GM18907 (cell line): ENCODE data around the gene SOX18.

Experiments
- ATAC-seq: cut with Tn5 transposase; IDR thresholded peaks from one replicate; pipeline ENCODE4 v1.9.1; 2021; ENCODE audit warnings: mild to moderate bottlenecking, moderate library complexity; ENCODE audit not compliant: unreplicated experiment

SOX18 gene

GRCh38 chr20:64080813-64081623, 31.6 kb upstream of the SOX18 start:
- no peak for ATAC-seq

GRCh38 chr20:64080013-64080812, 30.8 kb upstream of the SOX18 start, which contains the start of gene OPRL1:
OPRL1 (plus strand) TSS chr20:64080082; CDS start chr20:64092721, 12,639 bp downstream.
- ATAC-seq, result no peak

GRCh38 chr20:64079273-64080012, 30.0 kb upstream of the SOX18 start, which contains the start of gene RGS19:
RGS19 (minus strand) TSS chr20:64079518; CDS start chr20:64076886, 2,632 bp downstream.
- peak; percentile 36 for ATAC-seq

GRCh38 chr20:64078934-64079272, 29.5 kb upstream of the SOX18 start:
- ATAC-seq, result no peak

- peak; percentile 28 for ATAC-seq
Observed at GRCh38 chr20:64077876-64078551, 28.6 kb upstream of the SOX18 start.

- peak; percentile 3 for ATAC-seq
Observed at GRCh38 chr20:64077541-64077875, 28.1 kb upstream of the SOX18 start.

GRCh38 chr20:64077094-64077493, 27.7 kb upstream of the SOX18 start:
- no peak for ATAC-seq

GRCh38 chr20:64076061-64076997, 26.9 kb upstream of the SOX18 start:
- no peak for ATAC-seq

GRCh38 chr20:64075556-64075955, 26.1 kb upstream of the SOX18 start:
- ATAC-seq, result no peak

GRCh38 chr20:64074963-64075362, 25.5 kb upstream of the SOX18 start:
- no peak for ATAC-seq

GRCh38 chr20:64074184-64074789, 24.8 kb upstream of the SOX18 start:
- no peak for ATAC-seq

GRCh38 chr20:64073476-64074183, 24.2 kb upstream of the SOX18 start:
- no peak for ATAC-seq

GRCh38 chr20:64072498-64073063, 23.1 kb upstream of the SOX18 start:
- ATAC-seq, result no peak

GRCh38 chr20:64071341-64072332, 22.2 kb upstream of the SOX18 start:
- no peak for ATAC-seq

GRCh38 chr20:64070244-64070993, 21.0 kb upstream of the SOX18 start:
- ATAC-seq, result no peak

- no peak for ATAC-seq
Observed at GRCh38 chr20:64069614-64070243, 20.3 kb upstream of the SOX18 start.
